Activated CD8-positive, alpha-beta memory T cell treated with anti-CD3 and anti-CD28 coated beads, Interleukin-2, amount 50 U/mL, for 4 hours (primary cell): ENCODE results near the gene GPR153.
"Not testable (repeated sequence)": the region's sequence is repeated elsewhere in the genome, so short reads cannot be mapped to it uniquely, and the experiment has no call there.

Experiments used
- DNase-seq: peaks from one replicate; pipeline ENCODE4 v3.0.0-alpha.2; 2020

The GPR153 gene

GRCh38 chr1:6222636-6223035, 38.3 kb downstream of the GPR153 start:
- no peak for DNase-seq

GRCh38 chr1:6221210-6221784, 39.6 kb downstream of the GPR153 start:
- no peak for DNase-seq

- no peak for DNase-seq
Observed at GRCh38 chr1:6220236-6220635, 40.7 kb downstream of the GPR153 start.

- DNase-seq, result not testable (repeated sequence)
Observed at GRCh38 chr1:6219641-6220040, 41.3 kb downstream of the GPR153 start.

- no peak for DNase-seq
Observed at GRCh38 chr1:6218375-6219164, 42.3 kb downstream of the GPR153 start.

- DNase-seq, result no peak
Observed at GRCh38 chr1:6212193-6212959, 48.5 kb downstream of the GPR153 start.

GRCh38 chr1:6211731-6212130, 49.2 kb downstream of the GPR153 start:
- DNase-seq, result no peak

GRCh38 chr1:6210591-6211355, 50.1 kb downstream of the GPR153 start:
- DNase-seq, result no peak

GRCh38 chr1:6209661-6210580, 51.0 kb downstream of the GPR153 start:
- DNase-seq, result no peak

GRCh38 chr1:6208723-6209660, 51.9 kb downstream of the GPR153 start:
- DNase-seq, result no peak

- DNase-seq, result no peak
Observed at GRCh38 chr1:6207921-6208320, 53.0 kb downstream of the GPR153 start.

GRCh38 chr1:6207075-6207885, 53.6 kb downstream of the GPR153 start:
- no peak for DNase-seq

GRCh38 chr1:6206520-6206855, 54.4 kb downstream of the GPR153 start:
- DNase-seq, result no peak

GRCh38 chr1:6205849-6206519, 54.9 kb downstream of the GPR153 start, which contains the start of gene RNF207:
RNF207 (plus strand) TSS chr1:6206119; CDS start chr1:6206536, 417 bp downstream.
- peak; percentile 37 for DNase-seq

GRCh38 chr1:6202256-6202655, 58.6 kb downstream of the GPR153 start:
- no peak for DNase-seq

GRCh38 chr1:6200188-6200809, 60.6 kb downstream of the GPR153 start:
- DNase-seq, result no peak

GRCh38 chr1:6199298-6200187, 61.4 kb downstream of the GPR153 start, which contains the start of gene RPL22:
RPL22 (minus strand) TSS chr1:6199595; CDS start chr1:6199573, 22 bp downstream.
- DNase-seq, result peak; percentile 95
